ENCODE results near the gene ISG20L2.

The ISG20L2 gene

GRCh38 chr1:156741481-156741983 is 13.0 kb upstream of the ISG20L2 start:
- TF ChIP-seq ZNF70 (CRISPR knock-in tag; IDR thresholded peaks at IDR 0.05) = no peak
- TF ChIP-seq RARB (CRISPR knock-in tag; IDR thresholded peaks at IDR 0.05) = 0 out of 2 replicates have a peak, but pooled peaks have one; percentile 69
- 0 out of 2 replicates have a peak, but pooled peaks have one; percentile 5 for TF ChIP-seq ZC3H10 (CRISPR knock-in tag; IDR thresholded peaks at IDR 0.05)
- TF ChIP-seq GLIS3 (CRISPR knock-in tag; IDR thresholded peaks at IDR 0.05) = no peak
- no peak for ATAC-seq

- TF ChIP-seq TOX (CRISPR knock-in tag; IDR thresholded peaks at IDR 0.05; ENCODE audit: borderline replicate concordance) (no peak), ZC3H10 (CRISPR knock-in tag; IDR thresholded peaks at IDR 0.05) (no peak), TCF4 (CRISPR knock-in tag; IDR thresholded peaks at IDR 0.05; ENCODE audit: borderline replicate concordance) (no peak), TSHZ2 (CRISPR knock-in tag; IDR thresholded peaks at IDR 0.05) (no peak), POU6F1 (CRISPR knock-in tag; IDR thresholded peaks at IDR 0.05; ENCODE audit: borderline replicate concordance, low read depth) (no peak), ZNF70 (CRISPR knock-in tag; IDR thresholded peaks at IDR 0.05) (no peak), ZFP3 (CRISPR knock-in tag; IDR thresholded peaks at IDR 0.05) (no peak), RARB (CRISPR knock-in tag; IDR thresholded peaks at IDR 0.05) (no peak)
- peak; percentile 93 for ATAC-seq
Observed at GRCh38 chr1:156740741-156741480, 12.3 kb upstream of the ISG20L2 start, which contains the start of gene MRPL24. MRPL24 (minus strand) TSS chr1:156741088; CDS start chr1:156738704, 2,384 bp downstream.

GRCh38 chr1:156740237-156740740 is 11.7 kb upstream of the ISG20L2 start:
- TF ChIP-seq SNAI2 (CRISPR knock-in tag; IDR thresholded peaks at IDR 0.05) = no peak
- TF ChIP-seq ZNF70 (CRISPR knock-in tag; IDR thresholded peaks at IDR 0.05) = no peak
- no peak for TF ChIP-seq ISL1 (CRISPR knock-in tag; IDR thresholded peaks at IDR 0.05)
- TF ChIP-seq OSR1 (CRISPR knock-in tag; IDR thresholded peaks at IDR 0.05) = no peak
- TF ChIP-seq ZFP3 (CRISPR knock-in tag; IDR thresholded peaks at IDR 0.05) = no peak
- TF ChIP-seq ZNF8 (CRISPR knock-in tag; IDR thresholded peaks at IDR 0.05) = no peak
- no peak for TF ChIP-seq TOX (CRISPR knock-in tag; IDR thresholded peaks at IDR 0.05; ENCODE audit: borderline replicate concordance)
- TF ChIP-seq ZC3H10 (CRISPR knock-in tag; IDR thresholded peaks at IDR 0.05) = no peak
- TF ChIP-seq RARB (CRISPR knock-in tag; IDR thresholded peaks at IDR 0.05) = no peak
- TF ChIP-seq ZFP30 (CRISPR knock-in tag; IDR thresholded peaks at IDR 0.05) = no peak
- TF ChIP-seq ESRRG (CRISPR knock-in tag; IDR thresholded peaks at IDR 0.05) = no peak
- TF ChIP-seq ARNTL (CRISPR knock-in tag; IDR thresholded peaks at IDR 0.05; ENCODE audit: borderline replicate concordance, low read depth) = no peak
- TF ChIP-seq ZNF565 (CRISPR knock-in tag; conservative IDR thresholded peaks at IDR 0.05; ENCODE audit: low read depth) = no peak
- no peak for TF ChIP-seq PATZ1 (CRISPR knock-in tag; IDR thresholded peaks at IDR 0.05; ENCODE audit: borderline replicate concordance)
- no peak for TF ChIP-seq BACH2 (CRISPR knock-in tag; IDR thresholded peaks at IDR 0.05; ENCODE audit: borderline replicate concordance)
- TF ChIP-seq CREB5 (CRISPR knock-in tag; IDR thresholded peaks at IDR 0.05; ENCODE audit: low read depth) = no peak
- no peak for TF ChIP-seq TSHZ2 (CRISPR knock-in tag; IDR thresholded peaks at IDR 0.05)
- TF ChIP-seq GLIS3 (CRISPR knock-in tag; IDR thresholded peaks at IDR 0.05) = no peak
- no peak for TF ChIP-seq CSDC2 (CRISPR knock-in tag; IDR thresholded peaks at IDR 0.05)
- ATAC-seq = peak; percentile 42

Measured in SK-N-SH treated with all-trans-retinoic acid at 6 μM for 48 hours (cell line).